Limb (tissue), 2 donors: ENCODE data around the gene CUL1.

ENCODE experiments used
- DNase-seq, 2 donors: peaks; one replicate each; pipeline ENCODE4 v3.0.0-alpha.2; 2016; ENCODE audit errors: extremely low spot score in 2 of 2

The CUL1 gene

GRCh38 chr7:148761499-148762278, 63.0 kb downstream of the CUL1 start:
- DNase-seq: no peak

DNA sequence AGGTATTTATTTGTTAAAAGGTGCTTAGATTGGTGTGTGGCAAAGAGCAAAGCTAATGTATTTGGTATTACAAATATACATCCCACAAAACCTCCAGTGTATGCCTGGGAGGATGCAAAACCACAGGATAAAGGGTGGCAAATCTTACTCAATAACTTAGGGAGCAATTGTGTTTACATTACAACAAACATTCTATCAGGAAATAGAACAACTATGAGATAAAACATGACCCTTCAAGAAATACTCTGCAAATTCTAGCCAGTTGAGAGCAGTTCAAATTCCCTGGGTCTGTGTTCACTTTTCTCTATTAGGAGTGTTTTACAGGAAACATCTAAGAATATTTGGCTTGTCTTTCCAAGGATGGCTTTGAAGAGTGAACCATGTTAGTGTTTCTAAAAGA, 64.9 kb downstream of the CUL1 start:
- DNase-seq: no peak

- DNase-seq: no peak
Observed at GRCh38 chr7:148770004-148770403, 71.3 kb downstream of the CUL1 start.

GRCh38 chr7:148772297-148773089, 73.8 kb downstream of the CUL1 start:
- DNase-seq: no peak

GRCh38 chr7:148773334-148773733, 74.6 kb downstream of the CUL1 start:
- no peak for DNase-seq

DNA sequence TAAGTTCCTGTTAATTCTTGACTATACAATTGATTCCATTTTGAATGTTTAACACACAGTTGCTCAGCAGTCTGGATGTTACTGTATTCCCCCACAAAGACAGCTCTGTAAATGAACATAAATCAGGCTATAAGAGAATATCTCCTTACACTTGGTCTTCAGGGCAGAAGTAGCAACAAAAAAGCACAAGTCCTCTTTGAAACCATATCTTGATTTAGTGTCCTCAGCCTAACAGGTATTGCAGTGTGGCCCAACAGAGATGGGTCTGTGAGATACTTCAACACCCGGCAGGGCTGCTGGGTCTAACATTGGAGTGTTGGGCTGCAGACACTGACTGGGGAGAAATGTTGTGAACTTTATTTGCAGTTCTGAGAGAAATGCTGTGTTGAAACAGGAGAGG, 75.8 kb downstream of the CUL1 start:
- no peak for DNase-seq

GRCh38 chr7:148782757-148783456, 84.2 kb downstream of the CUL1 start:
- no peak for DNase-seq

GRCh38 chr7:148783801-148784527, 85.3 kb downstream of the CUL1 start:
- DNase-seq: no peak

DNA sequence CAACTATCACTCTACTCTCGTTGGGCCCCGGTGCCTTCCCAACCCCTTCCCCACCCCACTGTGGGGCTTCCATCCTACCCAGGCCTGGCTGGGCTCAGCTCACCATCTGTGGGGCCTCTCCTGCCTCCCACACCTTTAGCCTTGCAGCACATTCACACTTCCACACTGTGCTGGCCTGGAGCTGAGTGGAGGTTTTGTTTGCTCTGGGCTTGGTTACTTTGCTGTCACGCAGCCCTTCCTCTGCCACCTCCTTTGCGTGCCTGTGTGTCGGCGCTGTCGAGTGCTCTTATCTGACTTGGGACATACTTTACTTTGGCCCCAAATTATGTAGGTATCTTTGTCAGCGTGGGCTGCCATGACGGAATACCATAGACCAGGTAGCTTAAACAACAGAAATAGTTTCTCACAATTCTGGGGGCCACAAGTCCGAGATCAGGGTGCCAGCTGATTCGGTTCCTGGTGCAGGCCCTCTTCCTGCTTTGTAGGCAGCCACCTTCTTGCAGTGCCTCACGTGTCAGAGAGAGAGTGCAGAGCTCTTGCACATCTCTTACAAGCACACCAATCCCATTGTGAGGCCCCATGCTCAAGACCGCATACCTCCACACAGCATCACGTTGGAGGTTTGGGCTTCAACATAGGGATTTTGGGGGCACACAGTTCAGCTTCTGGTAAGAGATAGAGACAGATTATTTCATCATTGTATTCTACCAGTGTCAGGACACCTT, 89.0 kb downstream of the CUL1 start:
- no peak for DNase-seq

GRCh38 chr7:148789220-148789619, 90.5 kb downstream of the CUL1 start:
- DNase-seq: no peak

- no peak for DNase-seq
Observed at GRCh38 chr7:148790131-148790726, 91.5 kb downstream of the CUL1 start.

- DNase-seq: no peak
Observed at GRCh38 chr7:148790850-148791249, 92.1 kb downstream of the CUL1 start.

GRCh38 chr7:148791546-148791945, 92.8 kb downstream of the CUL1 start:
- DNase-seq: no peak

GRCh38 chr7:148793590-148793989, 94.9 kb downstream of the CUL1 start:
- DNase-seq: no peak

- DNase-seq: no peak
Observed at GRCh38 chr7:148794476-148794875, 95.8 kb downstream of the CUL1 start.

DNA sequence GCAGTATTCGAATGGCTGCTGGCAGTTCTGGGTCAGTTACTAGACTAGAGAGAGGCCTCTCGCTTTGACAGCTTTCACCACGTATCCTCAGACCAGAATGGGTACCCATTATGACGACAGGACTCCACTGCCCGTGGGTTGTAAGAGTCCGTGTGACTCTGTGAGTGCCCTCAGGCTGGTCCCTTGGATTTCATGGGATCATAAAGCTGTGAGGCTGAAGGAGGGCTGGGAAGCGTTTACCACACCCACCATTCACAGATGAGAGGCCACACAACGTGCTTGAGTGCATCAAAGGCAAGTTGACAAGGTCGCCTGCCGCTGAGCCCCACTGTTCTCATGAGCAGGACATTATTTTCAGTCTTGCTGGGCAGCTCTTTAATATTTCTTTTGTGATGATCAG, 98.1 kb downstream of the CUL1 start:
- DNase-seq: no peak

DNA sequence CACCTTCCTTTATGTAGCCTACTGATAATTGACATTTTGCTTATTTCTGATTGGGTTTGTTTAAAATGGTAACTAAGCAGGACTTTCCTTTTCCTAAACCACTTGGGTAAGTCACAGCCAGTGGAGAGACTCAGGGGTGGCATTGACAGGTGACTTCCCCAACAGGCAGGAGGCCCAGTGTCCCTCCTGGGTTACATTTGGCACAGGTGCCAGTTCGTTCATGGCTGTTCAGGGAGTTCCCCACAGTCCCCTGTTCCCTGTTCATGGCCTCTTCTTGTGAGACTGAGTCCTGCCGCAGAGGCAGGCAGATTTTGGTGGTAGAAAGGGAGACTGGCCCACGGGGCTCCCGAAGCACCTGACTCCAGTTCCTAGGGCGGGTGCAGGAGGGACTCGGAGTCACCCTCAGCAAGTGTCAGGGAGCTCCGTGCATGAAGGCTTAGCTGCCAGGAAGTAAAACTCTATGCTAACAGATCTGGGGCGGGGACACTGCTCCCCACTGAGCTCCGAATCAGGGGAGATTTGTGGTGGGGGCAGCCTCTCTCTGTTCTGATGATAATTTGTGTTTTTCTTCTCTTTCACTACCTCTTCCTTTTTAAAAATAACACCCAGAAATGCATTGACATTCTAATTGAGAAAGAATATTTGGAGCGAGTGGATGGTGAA, 101.3 kb downstream of the CUL1 start:
- DNase-seq: no peak

DNA sequence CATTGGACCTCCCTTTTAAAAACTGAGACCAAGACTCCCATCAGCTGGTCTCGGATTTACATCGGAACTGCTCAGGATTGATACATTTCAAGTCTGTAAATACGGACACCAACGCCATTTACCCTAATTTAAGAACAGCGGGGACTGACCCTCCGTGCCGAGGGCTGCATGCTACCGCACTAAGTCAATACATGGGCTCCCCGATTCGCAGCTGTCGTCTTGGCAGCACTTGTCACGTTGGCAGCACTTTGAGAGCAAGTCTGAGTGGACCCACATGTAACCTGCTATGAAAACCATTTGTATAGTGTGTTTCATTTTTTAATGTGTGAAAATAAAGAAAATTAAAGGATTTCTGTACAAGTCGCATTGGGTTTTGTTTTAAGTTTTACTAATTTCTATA, 102.0 kb downstream of the CUL1 start:
- DNase-seq: no peak

DNA sequence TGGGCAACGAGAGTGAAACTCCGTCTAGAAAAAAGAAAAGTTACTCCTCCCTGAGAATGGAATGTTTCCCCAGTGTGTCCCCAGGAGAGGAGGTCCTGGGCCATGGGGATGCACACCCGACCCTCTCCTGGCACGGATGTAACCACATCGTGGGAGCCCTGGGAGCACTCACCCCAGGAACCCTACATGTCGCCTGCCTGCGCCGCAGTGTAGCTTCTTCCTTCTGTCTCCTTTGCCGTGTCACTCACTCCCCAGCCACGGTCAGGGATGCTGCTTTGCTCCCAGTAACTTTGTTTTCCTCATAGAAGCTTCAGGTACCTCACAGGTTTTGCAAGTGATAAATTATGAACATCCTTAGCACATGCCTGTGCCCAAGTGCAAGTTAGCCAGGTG, 103.4 kb downstream of the CUL1 start:
- no peak for DNase-seq

DNA sequence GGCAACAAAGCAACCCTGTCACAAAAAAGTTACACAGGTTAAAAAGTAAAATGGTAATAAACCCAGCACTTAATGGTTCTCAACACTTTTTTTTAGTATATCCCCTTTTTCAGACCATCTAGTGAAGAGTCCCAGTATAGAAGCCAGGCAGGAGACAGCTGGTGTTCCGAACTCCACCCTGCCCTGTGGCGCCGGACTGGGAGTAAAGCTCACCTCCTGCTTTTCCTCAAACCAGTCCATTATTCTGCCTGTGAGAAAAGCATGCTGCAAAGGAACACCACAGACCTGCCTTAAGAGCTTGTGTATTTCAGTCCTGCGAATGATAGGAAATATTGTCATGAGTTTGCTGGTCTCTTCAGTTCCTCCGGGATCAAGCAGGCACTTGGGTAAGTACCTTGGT, 104.4 kb downstream of the CUL1 start:
- DNase-seq: no peak
